ENCODE results near the gene ZNF2. TPM values are rescaled to one million over a fixed set of nuclear protein-coding genes. Genes with fewer than 3 reads are reported as not detected.

ZNF2 gene
- total and polyA plus RNA-seq, 2 experiments from 2014 or later: 2.0 to 2.5 TPM

GRCh38 chr2:95166065-95166763 is 605 bp downstream of the ZNF2 start (continued):
- TF ChIP-seq ZNF462 (CRISPR knock-in tag; IDR thresholded peaks at IDR 0.05) (no peak), ZNF114 (CRISPR knock-in tag; IDR thresholded peaks at IDR 0.05) (no peak), EZH2 (IDR thresholded peaks at IDR 0.05; ENCODE audit: low read depth, unreplicated experiment) (no peak), NANOG (IDR thresholded peaks at IDR 0.05; ENCODE audit: borderline replicate concordance) (no peak), EZH2phosphoT487 (IDR thresholded peaks at IDR 0.05; ENCODE audit: unreplicated experiment) (no peak), CREB1 (CRISPR knock-in tag; IDR thresholded peaks at IDR 0.05; ENCODE audit: low read depth) (no peak)

- no peaks in the 10 kb centered on the region for H3K9me3 Mint-ChIP-seq
- H3K27me3 ChIP-seq (ENCODE audit: insufficient read depth): no peaks in the 10 kb centered on the region
- no peaks in the 10 kb centered on the region; the same call in 1 of the 2 replicates for H4K20me1 ChIP-seq (replicated peaks; ENCODE audit: insufficient read depth)
- no peak overlapping the region for H2AFZ ChIP-seq
- H3K9me2 ChIP-seq (ENCODE audit: insufficient read depth): no peaks in the 10 kb centered on the region
- no peak for ATAC-seq
- no peaks in the 10 kb centered on the region for H3K36me3 Mint-ChIP-seq (ENCODE audit: low read depth)
- DNase-seq (ENCODE audit: low spot score): no peak
- no peaks in the 10 kb centered on the region for H3K4me1 Mint-ChIP-seq
- peaks cover 5% of the 10 kb centered on the region for H3K27me3 Mint-ChIP-seq (ENCODE audit: insufficient read depth, low read depth, poor library complexity)
- H3K4me3 Mint-ChIP-seq: no peak overlapping the region
- no peaks in the 10 kb centered on the region for H3K4me1 ChIP-seq (ENCODE audit: insufficient read depth)
- H3K4me2 ChIP-seq: no peak overlapping the region
- no peaks in the 10 kb centered on the region for H3F3A ChIP-seq (replicated peaks; ENCODE audit: low read depth)
- H3K27ac Mint-ChIP-seq: no peak overlapping the region
- H3K79me2 ChIP-seq (replicated peaks; ENCODE audit: insufficient read depth): peaks cover 3% of the 10 kb centered on the region; the same call in 1 of the 2 replicates
- H3K4me3 ChIP-seq: no peak overlapping the region
- no peak overlapping the region for H3K27ac ChIP-seq (ENCODE audit: low read depth)
- H3K36me3 ChIP-seq (ENCODE audit: insufficient read depth): no peaks in the 10 kb centered on the region
- no peak for TF ChIP-seq STAT1 (IDR thresholded peaks at IDR 0.05; ENCODE audit: unreplicated experiment)
- no peak for TF ChIP-seq JUNB (IDR thresholded peaks at IDR 0.05; ENCODE audit: unreplicated experiment)
- no peak for TF ChIP-seq ZNF331 (CRISPR knock-in tag; IDR thresholded peaks at IDR 0.05; ENCODE audit: low read depth)
- TF ChIP-seq ZNF114 (CRISPR knock-in tag; IDR thresholded peaks at IDR 0.05): no peak
- no peak for TF ChIP-seq POLR2AphosphoS5 (IDR thresholded peaks at IDR 0.05; ENCODE audit: low read depth)
- no peak for TF ChIP-seq CTCF (conservative IDR thresholded peaks at IDR 0.05; ENCODE audit: low read depth in 2 of 2)
- TF ChIP-seq CREB1 (CRISPR knock-in tag; IDR thresholded peaks at IDR 0.05; ENCODE audit: low read depth): no peak
- TF ChIP-seq EZH2 (IDR thresholded peaks at IDR 0.05; ENCODE audit: low read depth, unreplicated experiment): no peak
These were observed 6.3 kb downstream of the ZNF2 start for GRCh38 chr2:95171902-95172301.
